Upper lobe of left lung (tissue), 4 donors: Measurements from ENCODE around the gene FBXL20.
"Not testable (repeated sequence)": the region's sequence is repeated elsewhere in the genome, so short reads cannot be mapped to it uniquely, and the experiment has no call there.

Source experiments
- CTCF ChIP-seq, 6 experiments: fragments of 450-650 bp in 4 of 6; fragments of 200-600 bp in 2 of 6; sonication (generic) in 2 of 6; IDR thresholded peaks; one replicate each; pipeline ENCODE4 v1.5.1; 2016 to 2019; ENCODE audit warnings: antibody characterized with exemption in 6 of 6
- POLR2A ChIP-seq, 4 donors: fragments of 450-650 bp; IDR thresholded peaks; one replicate each; pipeline ENCODE4 v1.5.1; 2016 to 2017; ENCODE audit warnings: antibody characterized with exemption in 4 of 4, mild to moderate bottlenecking in 2 of 4

GRCh38 chr17:39292546-39292945, 108.9 kb downstream of the FBXL20 start:
- TF ChIP-seq CTCF, POLR2A (IDR thresholded peaks at IDR 0.05): not testable (repeated sequence)
